ENCODE measurements around the gene VSIR. TPM values are rescaled to one million over a fixed set of nuclear protein-coding genes. Genes with fewer than 3 reads are reported as not detected.

VSIR gene
- total RNA-seq, 1 donor from 2014 or later = 118 TPM

- intact Hi-C loops (cut with micrococcal nuclease) = no loop called here
Observed at GRCh38 chr10:71718165-71718698, 55.1 kb downstream of the VSIR start.

- intact Hi-C loops (cut with micrococcal nuclease) = no loop called here
Observed at GRCh38 chr10:71717551-71717951, 55.8 kb downstream of the VSIR start.

GRCh38 chr10:71717056-71717455 is 56.3 kb downstream of the VSIR start:
- intact Hi-C loops (cut with micrococcal nuclease) = no loop called here

- intact Hi-C loops (cut with micrococcal nuclease) = no loop called here
Observed at GRCh38 chr10:71716426-71716825, 56.9 kb downstream of the VSIR start.

- intact Hi-C loops (cut with micrococcal nuclease) = no loop called here
Observed at GRCh38 chr10:71715860-71716259, 57.5 kb downstream of the VSIR start.

GRCh38 chr10:71715026-71715425 is 58.3 kb downstream of the VSIR start:
- intact Hi-C loops (cut with micrococcal nuclease) = no loop called here

DNA sequence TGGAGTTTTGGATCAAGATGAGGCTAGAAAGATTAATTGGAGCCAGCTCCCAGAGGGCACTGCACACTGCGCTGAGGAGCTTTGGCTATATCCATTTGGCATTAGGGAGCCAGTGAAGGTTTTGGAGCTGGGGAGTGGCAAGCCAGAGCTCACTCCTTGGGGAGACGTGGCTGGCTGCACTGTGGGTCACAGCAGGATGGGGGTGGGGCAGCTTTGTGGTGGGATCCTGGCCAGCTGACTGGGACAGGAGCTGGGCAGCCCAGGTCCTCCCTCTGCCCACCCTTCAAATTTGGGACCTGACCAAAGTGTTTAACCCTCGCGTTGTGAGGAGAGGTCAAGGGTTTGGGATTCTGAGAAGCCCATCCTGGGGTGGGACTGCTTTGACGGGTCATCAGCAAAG is 58.7 kb downstream of the VSIR start:
- intact Hi-C loops (cut with micrococcal nuclease) = loop anchor here (5.0 kb wide), 2 partner anchors 33 to 98 kb away; no protein-coding TSS in a partner anchor

DNA sequence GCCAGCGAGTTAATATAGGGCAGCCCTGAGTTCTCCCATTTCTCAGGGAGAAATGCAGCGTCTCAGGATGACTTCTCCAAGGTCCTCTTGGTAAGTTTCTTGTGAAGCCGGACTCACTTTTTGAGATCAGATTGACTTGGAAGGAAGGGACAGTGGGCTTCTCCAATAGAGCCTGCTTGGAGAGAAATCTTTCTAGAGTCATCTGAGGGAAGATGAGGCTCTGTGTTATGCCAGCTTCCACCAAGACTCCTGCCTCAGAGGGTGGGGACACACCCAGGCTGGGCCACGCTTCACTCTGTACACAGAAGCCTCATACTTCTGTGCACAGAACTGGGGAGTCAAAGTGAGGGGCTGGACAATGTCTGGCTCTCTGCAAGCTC is 59.3 kb downstream of the VSIR start:
- intact Hi-C loops (cut with micrococcal nuclease) = loop anchor here (5.0 kb wide), 2 partner anchors 33 to 98 kb away; no protein-coding TSS in a partner anchor

DNA sequence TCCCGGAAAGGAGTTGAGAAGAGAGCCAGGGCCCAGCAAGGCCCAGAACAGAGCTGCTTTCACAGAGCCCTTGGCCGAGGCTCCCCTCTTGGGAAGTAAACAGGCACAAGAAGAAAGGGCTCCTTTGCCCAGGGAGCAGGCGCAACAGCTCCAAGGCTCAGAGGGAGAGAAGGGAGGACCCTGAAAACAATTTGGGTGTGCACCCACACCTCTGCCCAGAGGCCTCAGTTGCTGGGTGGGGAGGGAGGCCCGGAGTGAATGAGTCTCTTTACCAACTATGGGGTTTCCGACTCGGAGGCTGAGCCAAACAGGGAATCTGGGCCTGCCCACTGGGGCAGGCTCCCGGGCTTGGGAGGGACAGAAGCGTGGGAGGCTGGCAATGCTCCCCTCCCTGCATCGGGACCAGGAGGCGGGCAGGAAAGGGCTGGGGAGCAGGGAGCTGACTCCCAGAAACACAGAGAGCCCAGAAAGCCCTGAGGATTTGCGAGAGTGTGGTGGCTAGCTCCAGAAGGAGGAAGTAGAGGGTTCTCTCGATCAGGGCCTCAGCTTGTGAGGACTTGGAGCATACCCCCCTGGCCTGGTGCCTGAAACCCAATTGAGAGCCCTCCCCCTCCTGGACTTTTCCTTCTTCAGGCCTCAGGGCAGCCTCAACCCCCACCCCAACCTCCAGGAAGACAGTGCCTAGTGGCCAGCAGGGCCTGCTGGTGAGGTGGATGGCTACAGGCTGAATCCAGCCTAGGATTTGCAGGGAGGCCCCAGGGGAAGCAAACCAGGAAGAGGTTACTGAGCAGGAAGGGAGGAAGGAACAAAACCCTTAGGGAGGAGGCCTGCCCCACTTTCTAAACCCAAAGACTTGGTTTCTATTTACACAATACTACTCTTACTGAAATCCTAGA is 59.9 kb downstream of the VSIR start:
- intact Hi-C loops (cut with micrococcal nuclease) = loop anchor here (1.0 to 5.0 kb wide), 6 partner anchors 14 to 337 kb away; partner anchors contain the start of gene VSIR

DNA sequence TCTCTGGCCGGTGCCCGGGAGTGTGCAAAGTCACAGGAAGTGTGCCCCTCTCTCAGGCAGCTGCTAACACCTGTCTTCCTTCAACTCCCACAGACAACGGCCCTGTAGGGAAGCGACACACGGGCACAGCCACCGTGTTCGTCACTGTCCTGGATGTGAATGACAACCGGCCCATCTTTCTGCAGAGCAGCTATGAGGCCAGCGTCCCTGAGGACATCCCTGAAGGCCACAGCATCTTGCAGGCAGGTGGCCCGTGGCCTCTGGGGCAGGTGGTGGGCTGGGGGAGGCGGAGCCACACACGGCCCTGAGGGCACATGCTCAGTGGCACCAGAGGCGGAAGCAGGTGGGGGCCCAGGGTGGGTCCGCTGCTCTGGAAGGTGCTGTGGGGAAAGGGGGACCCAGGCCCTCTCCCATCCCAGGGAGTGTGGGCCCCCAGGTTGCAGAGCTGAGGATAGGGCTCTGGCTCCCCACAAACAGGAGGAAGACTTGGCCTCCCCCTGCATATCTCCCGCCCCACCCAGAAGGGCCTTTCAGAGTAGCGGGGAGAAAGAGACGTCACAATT is 60.7 kb downstream of the VSIR start:
- intact Hi-C loops (cut with micrococcal nuclease) = loop anchor here (1.0 to 5.0 kb wide), 6 partner anchors 15 to 336 kb away; partner anchors contain the start of gene VSIR

- intact Hi-C loops (cut with micrococcal nuclease) = loop anchor here (2.0 to 5.0 kb wide), 4 partner anchors 35 to 335 kb away; no protein-coding TSS in a partner anchor
Observed at GRCh38 chr10:71712170-71712569, 61.1 kb downstream of the VSIR start.

GRCh38 chr10:71711052-71711623 is 62.2 kb downstream of the VSIR start:
- intact Hi-C loops (cut with micrococcal nuclease) = loop anchor here (5.0 kb wide), 2 partner anchors 36 to 101 kb away; no protein-coding TSS in a partner anchor

DNA sequence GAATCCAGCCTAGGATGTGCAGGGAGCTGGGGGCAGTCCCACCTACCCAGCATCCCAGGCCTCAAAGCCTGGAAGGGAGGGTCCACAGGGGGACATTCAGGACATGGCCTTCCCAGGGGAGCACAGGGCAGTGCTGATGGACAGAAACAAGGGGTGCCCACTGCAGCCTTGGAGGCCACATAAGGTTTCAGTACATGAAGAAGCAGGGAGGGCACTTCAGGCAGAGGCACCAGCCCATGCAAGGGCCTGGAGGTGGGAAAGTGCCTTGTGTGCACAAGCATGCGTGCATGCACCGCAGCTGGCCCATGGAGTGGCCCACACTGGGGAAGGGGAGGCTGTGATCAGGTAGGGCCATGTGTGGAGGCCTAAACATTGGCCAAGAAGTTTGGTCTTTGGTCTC is 62.8 kb downstream of the VSIR start:
- intact Hi-C loops (cut with micrococcal nuclease) = loop anchor here (5.0 kb wide), 2 partner anchors 37 to 102 kb away; no protein-coding TSS in a partner anchor

GRCh38 chr10:71708897-71709882 is 64.1 kb downstream of the VSIR start:
- intact Hi-C loops (cut with micrococcal nuclease) = loop anchor here (1.0 to 2.0 kb wide), 4 partner anchors 138 to 395 kb away; partner anchors contain the start of gene SLC29A3

GRCh38 chr10:71708301-71708703 is 65.0 kb downstream of the VSIR start:
- intact Hi-C loops (cut with micrococcal nuclease) = loop anchor here (1.0 to 2.0 kb wide), 4 partner anchors 138 to 394 kb away; partner anchors contain the start of gene SLC29A3

DNA sequence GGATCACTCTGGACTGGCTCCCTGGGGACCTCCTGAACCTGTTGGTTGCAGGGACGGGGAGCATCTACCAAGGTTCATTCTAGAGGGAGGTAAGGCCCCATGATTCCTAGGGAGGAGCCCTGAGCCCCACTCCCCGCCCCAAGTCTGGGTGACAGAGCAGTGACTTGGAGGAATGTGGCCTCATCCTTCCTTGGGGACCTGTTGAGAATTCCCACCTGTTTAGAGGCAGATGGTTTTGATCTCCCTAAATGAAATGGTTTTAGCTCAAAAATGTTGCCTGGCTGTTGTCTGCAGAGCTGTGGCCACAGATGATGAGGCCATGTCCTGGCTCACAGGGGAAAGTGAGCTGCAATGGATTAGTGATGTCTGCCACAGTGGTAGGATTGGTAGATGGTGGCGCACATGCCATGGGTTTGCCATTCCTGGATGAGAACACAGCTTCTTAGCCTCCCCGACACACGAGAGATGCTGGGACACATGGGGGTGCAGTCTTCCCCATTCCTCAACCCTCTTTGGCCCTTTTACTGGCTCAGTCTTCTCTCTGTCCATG is 66.0 kb downstream of the VSIR start:
- intact Hi-C loops (cut with micrococcal nuclease) = no loop called here

GRCh38 chr10:71706216-71707121 is 66.9 kb downstream of the VSIR start:
- intact Hi-C loops (cut with micrococcal nuclease) = no loop called here

DNA sequence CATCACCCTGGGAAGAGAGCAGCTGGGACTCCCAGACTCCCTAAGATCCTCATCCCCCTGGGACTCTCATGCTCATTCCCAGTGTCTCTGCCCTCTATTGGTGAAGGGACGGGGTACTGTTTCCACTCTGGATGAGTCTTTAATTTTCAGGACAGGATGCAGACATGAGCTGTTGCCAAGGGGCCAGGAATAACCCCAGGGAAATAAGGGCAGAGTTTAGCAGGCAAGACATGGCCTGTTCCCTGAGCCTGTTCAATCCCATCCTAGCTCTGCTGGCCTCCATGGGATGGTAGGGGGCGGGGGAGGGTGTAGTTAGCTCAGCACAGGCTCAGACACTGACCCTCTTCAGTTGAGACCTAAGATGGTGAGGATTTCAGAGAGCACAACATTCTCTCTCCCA is 67.7 kb downstream of the VSIR start:
- intact Hi-C loops (cut with micrococcal nuclease) = no loop called here

DNA sequence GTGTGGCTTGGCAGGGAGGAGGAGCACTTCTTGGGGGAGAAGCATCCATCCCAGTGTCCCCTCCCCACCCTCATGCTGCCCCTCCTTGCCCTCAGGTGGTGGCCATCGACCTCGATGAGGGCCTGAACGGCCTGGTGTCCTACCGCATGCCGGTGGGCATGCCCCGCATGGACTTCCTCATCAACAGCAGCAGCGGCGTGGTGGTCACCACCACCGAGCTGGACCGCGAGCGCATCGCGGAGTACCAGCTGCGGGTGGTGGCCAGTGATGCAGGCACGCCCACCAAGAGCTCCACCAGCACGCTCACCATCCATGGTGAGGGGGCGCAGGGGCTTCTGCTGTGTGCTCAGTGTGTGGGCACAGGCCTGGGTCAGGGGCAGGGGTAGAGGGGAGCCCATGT is 68.5 kb downstream of the VSIR start:
- intact Hi-C loops (cut with micrococcal nuclease) = no loop called here

Measured in T-helper 1 cell treated with Interleukin-12 subunit alpha and Interleukin-12 subunit beta and Interleukin-4 antibody, amounts not matched to agents 30 ng/mL and 1 ng/mL, for 36 hours (primary cell).